Trophoblast cell (in vitro differentiated cells and primary cell): ENCODE results near the gene ZBED3.

Experiments
- DNase-seq, 2 donors: peaks; one replicate each; pipeline ENCODE4 v3.0.0-alpha.2; 2016
- H2AFZ ChIP-seq: 2 replicates; pipeline ENCODE4 v1.6.1; 2013; ENCODE audit warnings: low read length, moderate library complexity, mild to moderate bottlenecking; ENCODE audit not compliant: insufficient read depth, poor library complexity
- H2AK5ac ChIP-seq: 2 replicates; pipeline ENCODE4 v1.6.1; 2013; ENCODE audit warnings: mild to moderate bottlenecking, low read length
- H2BK120ac ChIP-seq: 2 replicates; pipeline ENCODE4 v1.6.1; 2013; ENCODE audit warnings: low read length, mild to moderate bottlenecking, moderate library complexity; ENCODE audit not compliant: insufficient read depth, poor library complexity
- H2BK12ac ChIP-seq: 2 replicates; pipeline ENCODE4 v1.6.1; 2013; ENCODE audit warnings: mild to moderate bottlenecking, low read length, moderate library complexity
- H2BK5ac ChIP-seq: 2 replicates; pipeline ENCODE4 v1.6.1; 2013; ENCODE audit warnings: low read length, low read depth, moderate library complexity, mild to moderate bottlenecking; ENCODE audit not compliant: poor library complexity
- H3K14ac ChIP-seq: 2 replicates; pipeline ENCODE4 v1.6.1; 2013; ENCODE audit warnings: mild to moderate bottlenecking, low read length
- H3K18ac ChIP-seq: 2 replicates; pipeline ENCODE4 v1.6.1; 2013; ENCODE audit warnings: mild to moderate bottlenecking, low read length
- H3K23ac ChIP-seq: 2 replicates; pipeline ENCODE4 v1.6.1; 2013; ENCODE audit warnings: low read length
- H3K27ac ChIP-seq: 2 replicates; pipeline ENCODE4 v1.5.1; 2013; ENCODE audit warnings: low read depth, mild to moderate bottlenecking, inconsistent platforms, low read length, moderate library complexity
- H3K27me3 ChIP-seq: 2 replicates; pipeline ENCODE4 v1.6.1; 2013; ENCODE audit warnings: inconsistent platforms, mild to moderate bottlenecking, low read length, moderate library complexity; ENCODE audit not compliant: insufficient read depth
- H3K36me3 ChIP-seq, 2 experiments: 1 replicate in 1 of 2; 2 replicates in 1 of 2; pipeline ENCODE4 v1.6.1; 2013; ENCODE audit warnings: low read length in 2 of 2, mild to moderate bottlenecking in 2 of 2, moderate library complexity in 1 of 2; ENCODE audit not compliant: insufficient read depth in 2 of 2, control insufficient read depth in 1 of 2
- H3K4ac ChIP-seq: 2 replicates; pipeline ENCODE4 v1.6.1; 2013; ENCODE audit warnings: low read depth, mild to moderate bottlenecking, low read length, moderate library complexity
- H3K4me1 ChIP-seq, 2 experiments: 1 replicate in 1 of 2; 2 replicates in 1 of 2; pipeline ENCODE4 v1.6.1; 2013; ENCODE audit warnings: low read length in 2 of 2, mild to moderate bottlenecking in 2 of 2, moderate library complexity in 1 of 2; ENCODE audit not compliant: insufficient read depth in 2 of 2, control insufficient read depth in 1 of 2
- H3K4me2 ChIP-seq: 2 replicates; pipeline ENCODE4 v1.6.1; 2013; ENCODE audit warnings: inconsistent platforms, mild to moderate bottlenecking, low read length, moderate library complexity
- H3K4me3 ChIP-seq: 2 replicates; pipeline ENCODE4 v1.5.1; 2013; ENCODE audit warnings: mild to moderate bottlenecking, low read depth, low read length, inconsistent platforms
- H3K79me1 ChIP-seq: one replicate; pipeline ENCODE4 v1.6.1; 2013; ENCODE audit warnings: low read length
- H3K79me2 ChIP-seq: 2 replicates; pipeline ENCODE4 v1.6.1; 2013; ENCODE audit warnings: low read length, mild to moderate bottlenecking; ENCODE audit not compliant: control insufficient read depth, insufficient read depth, poor library complexity
- H3K9ac ChIP-seq: 2 replicates; pipeline ENCODE4 v1.6.1; 2013; ENCODE audit warnings: mild to moderate bottlenecking, low read length
- H3K9me3 ChIP-seq: 2 replicates; pipeline ENCODE4 v1.6.1; 2013; ENCODE audit warnings: low read depth, mild to moderate bottlenecking, control low read depth, inconsistent platforms, low read length; ENCODE audit not compliant: insufficient read depth
- H4K12ac ChIP-seq: 2 replicates; pipeline ENCODE4 v1.6.1; 2013; ENCODE audit warnings: low read depth, mild to moderate bottlenecking, low read length, moderate library complexity
- H4K8ac ChIP-seq: 2 replicates; pipeline ENCODE4 v1.6.1; 2013; ENCODE audit warnings: low read depth, mild to moderate bottlenecking, low read length, moderate library complexity
- H4K91ac ChIP-seq: one replicate; pipeline ENCODE4 v1.6.1; 2013; ENCODE audit warnings: low read depth, mild to moderate bottlenecking, low read length, moderate library complexity
- WGBS: extraction: QIAGEN DNeasy Blood & Tissue Kit; methylation state at CpG from one replicate; pipeline ENCODE4 v1.1.7; 2013; ENCODE audit warnings: missing lambda C conversion rate; ENCODE audit not compliant: insufficient read length, insufficient coverage; ENCODE audit errors: extremely low coverage; 5-methylcytosine and 5-hydroxymethylcytosine counted together

Gene ZBED3

DNA sequence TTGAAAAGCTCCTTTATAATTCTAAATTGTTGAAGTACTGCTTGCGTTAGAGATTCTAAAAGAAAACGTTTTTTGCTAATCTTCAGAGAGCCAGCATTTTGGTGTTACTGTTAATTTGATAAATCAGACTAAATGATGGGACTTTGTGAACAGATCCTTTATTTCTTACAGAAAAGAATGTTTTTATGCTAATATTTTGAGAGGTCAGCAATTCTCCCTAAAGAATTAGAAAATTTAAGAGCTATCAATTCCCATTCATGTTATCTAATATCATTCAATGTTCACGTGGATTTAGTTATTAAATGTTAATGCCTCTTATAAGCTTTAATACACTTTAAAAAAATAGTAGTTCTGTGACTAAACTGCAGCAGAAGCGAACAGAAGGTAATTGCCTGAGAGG lies 54.5 kb downstream of the ZBED3 start:
- H4K8ac ChIP-seq = no peak overlapping the region
- H3K23ac ChIP-seq = no peak overlapping the region
- H2AK5ac ChIP-seq = no peak overlapping the region
- no peak overlapping the region for H3K4ac ChIP-seq
- DNase-seq = peak in 1 of 2 donors; percentile 4
- H2BK120ac ChIP-seq = no peak overlapping the region
- H4K91ac ChIP-seq = no peak overlapping the region
- no peak overlapping the region for H3K27ac ChIP-seq
- H3K4me3 ChIP-seq = no peak overlapping the region
- H3K79me2 ChIP-seq = peaks cover 4% of the 10 kb centered on the region
- H3K14ac ChIP-seq = no peak overlapping the region
- H3K36me3 ChIP-seq = peaks cover 3 to 5% of the 10 kb centered on the region in 2 experiments
- no peak overlapping the region for H3K4me2 ChIP-seq
- H2AFZ ChIP-seq = no peak overlapping the region
- no peak overlapping the region for H3K18ac ChIP-seq
- no peak overlapping the region for H2BK5ac ChIP-seq
- no peak overlapping the region for H3K9ac ChIP-seq
- no peaks in the 10 kb centered on the region for H3K27me3 ChIP-seq
- H2BK12ac ChIP-seq = no peak overlapping the region
- no peak overlapping the region for H4K12ac ChIP-seq
- peaks cover 3% of the 10 kb centered on the region for H3K9me3 ChIP-seq
- WGBS = no CpG with 5 or more reads among the region's 4 CpGs
- no peaks in the 10 kb centered on the region for H3K4me1 ChIP-seq
- H3K79me1 ChIP-seq = peaks cover 8% of the 10 kb centered on the region

DNA sequence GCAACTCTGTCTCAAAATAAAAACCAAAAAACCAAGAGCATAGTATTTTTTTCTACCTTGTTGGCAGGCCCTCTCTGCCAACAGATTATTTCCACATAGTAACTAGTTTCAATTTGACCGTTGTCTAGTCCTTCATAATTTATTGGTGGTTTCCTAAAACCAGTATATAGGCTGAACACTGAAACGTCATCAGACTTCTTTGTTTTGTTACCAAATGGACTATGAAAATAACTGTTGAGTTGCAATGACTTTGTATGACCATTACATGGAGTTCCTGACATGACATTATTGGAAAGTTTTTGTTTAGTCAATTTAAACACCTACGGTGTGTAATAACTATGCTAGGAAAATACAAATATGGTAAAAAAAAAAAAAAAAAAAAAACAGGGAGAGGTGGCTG lies 55.2 kb downstream of the ZBED3 start:
- H2BK120ac ChIP-seq = no peak overlapping the region
- no peak overlapping the region for H2BK5ac ChIP-seq

DNA sequence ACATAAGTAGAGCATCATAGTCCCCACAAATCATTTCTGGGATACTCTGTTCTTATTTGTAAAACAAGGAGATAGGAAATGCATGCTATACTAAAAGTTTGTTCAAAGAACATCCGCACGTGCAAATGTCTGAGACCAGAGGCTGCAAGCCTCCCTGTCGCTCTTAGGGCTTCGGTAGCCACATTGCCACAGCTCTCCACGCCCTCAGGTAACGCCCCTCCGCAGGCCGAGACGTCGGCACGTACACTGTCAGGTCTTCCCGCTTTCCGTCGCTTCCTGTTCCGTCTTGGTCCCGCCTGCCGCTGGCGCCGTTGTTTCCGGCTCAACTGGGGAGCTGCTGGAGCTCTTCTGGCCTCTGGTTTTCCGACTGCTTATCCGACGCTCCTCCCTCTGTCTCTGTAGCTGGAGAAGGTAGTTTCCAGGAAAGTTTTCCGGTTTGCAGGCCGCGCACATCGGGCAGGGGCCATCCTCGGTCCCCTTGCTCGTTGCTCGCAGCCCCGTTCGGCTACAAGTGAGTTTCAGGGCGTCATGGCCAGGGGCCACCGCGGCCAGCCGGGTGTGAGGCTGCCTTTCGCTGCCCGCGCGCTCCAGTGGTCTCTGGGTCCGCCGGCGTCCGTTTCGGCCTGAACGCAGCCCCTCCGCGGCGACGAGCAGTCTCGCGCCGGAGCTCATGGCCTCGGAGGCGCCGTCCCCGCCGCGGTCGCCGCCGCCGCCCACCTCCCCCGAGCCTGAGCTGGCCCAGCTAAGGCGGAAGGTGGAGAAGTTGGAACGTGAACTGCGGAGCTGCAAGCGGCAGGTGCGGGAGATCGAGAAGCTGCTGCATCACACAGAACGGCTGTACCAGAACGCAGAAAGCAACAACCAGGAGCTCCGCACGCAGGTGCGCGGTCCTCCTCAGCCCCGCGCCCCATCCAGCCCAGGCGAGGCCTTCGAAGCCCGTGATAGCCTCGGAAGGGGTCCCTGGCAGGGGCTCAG lies 56.7 kb downstream of the ZBED3 start, which contains the start of gene AGGF1:
TSS of gene AGGF1 (plus strand) at position 308 of the 975 bp plus-strand sequence. CDS start at position 671, 363 bp downstream.
- Histone ChIP-seq H3K23ac (no peak within 1 kb of the TSS), H3K18ac (peak within 1 kb of the TSS; percentile 76), H3K79me2 (peaks cover 4% of the 10 kb centered on the region), H2AFZ (peak within 1 kb of the TSS; percentile 66), H4K12ac (peak within 1 kb of the TSS; percentile 95), H3K9me3 (peaks cover 5% of the 10 kb centered on the region), H3K36me3 (no peaks in the 10 kb centered on the region), H4K8ac (peak within 1 kb of the TSS; percentile 80), H4K91ac (peak within 1 kb of the TSS; percentile 80), H3K9ac (peak within 1 kb of the TSS; percentile 89), H3K4ac (peak within 1 kb of the TSS; percentile 57), H3K4me2 (peak within 1 kb of the TSS; percentile 76), H2BK120ac (peak within 1 kb of the TSS; percentile 12), H3K4me1 (no peaks in the 10 kb centered on the region), H2AK5ac (peak within 1 kb of the TSS; percentile 78), H3K14ac (peak within 1 kb of the TSS; percentile 86), H3K27me3 (no peaks in the 10 kb centered on the region), H2BK5ac (peak within 1 kb of the TSS; percentile 32), H3K27ac (peak within 1 kb of the TSS; percentile 67), H2BK12ac (no peak within 1 kb of the TSS), H3K4me3 (peak within 1 kb of the TSS; percentile 91), H3K79me1 (peaks cover 8% of the 10 kb centered on the region)
- DNase-seq = peak; percentile 97
- no CpG with 5 or more reads among the region's 82 CpGs for WGBS

More for the DNA sequence above, 55.2 kb downstream of the ZBED3 start:
- no peak overlapping the region for H3K18ac ChIP-seq
- DNase-seq = peak in 1 of 2 donors; percentile 53
- no peak overlapping the region for H4K8ac ChIP-seq
- H3K27me3 ChIP-seq = no peaks in the 10 kb centered on the region
- no peak overlapping the region for H3K14ac ChIP-seq
- H3K27ac ChIP-seq = no peak overlapping the region
- H3K9me3 ChIP-seq = peaks cover 5% of the 10 kb centered on the region
- H4K12ac ChIP-seq = no peak overlapping the region
- peaks cover 8% of the 10 kb centered on the region for H3K79me1 ChIP-seq
- H3K9ac ChIP-seq = no peak overlapping the region
- H2AK5ac ChIP-seq = no peak overlapping the region
- H3K23ac ChIP-seq = no peak overlapping the region
- no peak overlapping the region for H3K4me2 ChIP-seq
- H2BK12ac ChIP-seq = no peak overlapping the region
- WGBS = no CpG with 5 or more reads among the region's 3 CpGs
- H3K4me3 ChIP-seq = no peak overlapping the region
- H3K4ac ChIP-seq = no peak overlapping the region
- peaks cover 2 to 3% of the 10 kb centered on the region in 2 experiments for H3K36me3 ChIP-seq
- no peak overlapping the region for H2AFZ ChIP-seq
- H4K91ac ChIP-seq = no peak overlapping the region
- H3K79me2 ChIP-seq = peaks cover 4% of the 10 kb centered on the region
- no peaks in the 10 kb centered on the region for H3K4me1 ChIP-seq

DNA sequence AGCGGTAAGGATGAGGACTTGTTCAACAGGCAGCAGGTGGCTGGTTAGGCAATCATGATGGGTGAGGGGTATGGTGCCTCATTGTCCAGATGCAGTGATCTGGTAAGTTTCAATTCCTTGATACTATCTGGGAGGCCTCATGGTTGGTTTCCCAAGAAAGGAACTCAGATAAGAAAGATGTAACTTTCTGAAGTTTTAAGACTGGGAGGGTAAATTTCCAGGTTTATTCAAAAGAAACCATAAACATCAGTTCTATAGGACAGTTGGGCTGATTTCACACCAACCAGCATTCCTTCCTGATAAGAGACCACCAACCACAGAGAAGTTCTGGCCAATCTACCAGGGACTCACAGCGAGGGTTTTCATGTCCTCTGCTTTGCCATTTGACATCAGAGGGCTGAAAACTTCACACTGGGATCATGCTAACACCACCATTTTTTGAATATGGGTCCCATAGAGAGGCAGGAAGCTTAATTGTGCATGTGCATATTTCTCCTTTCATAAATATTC lies 57.7 kb downstream of the ZBED3 start:
- Histone ChIP-seq H3K14ac (no peak overlapping the region), H3K9me3 (peaks cover 5% of the 10 kb centered on the region), H4K91ac (no peak overlapping the region), H3K4me2 (no peak overlapping the region), H2BK12ac (no peak overlapping the region), H3K79me1 (peaks cover 8% of the 10 kb centered on the region), H2AK5ac (no peak overlapping the region), H4K8ac (no peak overlapping the region), H3K36me3 (no peaks in the 10 kb centered on the region), H3K4me3 (no peak overlapping the region), H3K27me3 (no peaks in the 10 kb centered on the region), H3K79me2 (peaks cover 4% of the 10 kb centered on the region), H3K23ac (no peak overlapping the region), H3K4ac (no peak overlapping the region), H3K4me1 (no peaks in the 10 kb centered on the region), H2AFZ (no peak overlapping the region), H2BK5ac (no peak overlapping the region), H3K27ac (no peak overlapping the region), H2BK120ac (no peak overlapping the region), H3K9ac (no peak overlapping the region), H3K18ac (no peak overlapping the region), H4K12ac (no peak overlapping the region)
- WGBS = no CpG with 5 or more reads among the region's 2 CpGs
- DNase-seq = no peak
